ENCODE results near the gene KLF5.
"Not testable (repeated sequence)": the region's sequence is repeated elsewhere in the genome, so short reads cannot be mapped to it uniquely, and the experiment has no call there.

Gene KLF5

DNA sequence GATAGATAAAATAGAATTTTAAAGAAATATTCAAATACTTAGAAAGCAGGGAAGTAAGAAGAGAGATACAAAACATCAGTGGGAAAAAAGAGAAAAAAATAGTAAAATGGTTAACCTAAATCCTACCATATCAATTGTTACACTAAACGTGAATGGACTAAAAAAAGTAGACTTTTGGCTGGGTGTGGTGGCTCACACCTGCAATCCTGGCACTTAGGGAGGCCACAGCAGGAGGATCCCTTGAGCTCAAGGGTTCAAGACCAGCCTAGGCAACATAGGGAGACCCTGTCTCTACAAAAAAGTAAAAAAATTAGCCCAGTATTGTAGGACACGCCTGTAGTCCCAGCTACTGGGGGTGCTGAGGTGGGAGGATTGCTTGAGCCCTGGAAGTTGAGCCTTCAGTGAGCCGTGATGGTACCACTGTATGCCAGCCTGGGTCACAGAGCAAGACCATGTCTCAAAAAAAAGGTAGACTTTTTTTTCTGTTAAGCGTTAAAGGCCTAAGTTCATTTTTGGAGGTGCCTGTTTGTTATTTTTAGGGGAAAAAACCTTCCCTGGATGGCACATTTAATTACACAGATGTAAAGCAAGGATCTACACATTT is 29.6 kb downstream of the KLF5 start:
- no peak for DNase-seq (ENCODE audit: low read depth)

DNA sequence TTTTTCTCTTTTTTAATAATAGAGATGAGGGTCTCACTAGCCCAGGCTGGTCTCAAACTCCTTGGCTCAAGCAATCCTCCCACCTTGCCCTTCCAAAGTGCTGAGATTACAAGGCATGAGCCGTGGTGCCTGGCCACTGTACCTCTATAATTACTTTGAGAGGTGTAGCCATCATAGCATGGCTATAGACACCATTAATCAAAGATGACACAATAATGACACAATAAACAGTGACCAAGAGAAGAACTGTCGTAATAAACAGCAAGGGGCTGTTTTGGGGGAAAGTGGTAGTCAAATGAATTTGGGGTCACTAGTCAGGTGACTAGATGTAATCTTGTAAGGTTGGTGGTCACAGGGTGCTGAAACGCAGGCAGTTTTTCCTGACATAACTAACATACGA is 30.4 kb downstream of the KLF5 start:
- no peak for DNase-seq (ENCODE audit: low read depth)

DNA sequence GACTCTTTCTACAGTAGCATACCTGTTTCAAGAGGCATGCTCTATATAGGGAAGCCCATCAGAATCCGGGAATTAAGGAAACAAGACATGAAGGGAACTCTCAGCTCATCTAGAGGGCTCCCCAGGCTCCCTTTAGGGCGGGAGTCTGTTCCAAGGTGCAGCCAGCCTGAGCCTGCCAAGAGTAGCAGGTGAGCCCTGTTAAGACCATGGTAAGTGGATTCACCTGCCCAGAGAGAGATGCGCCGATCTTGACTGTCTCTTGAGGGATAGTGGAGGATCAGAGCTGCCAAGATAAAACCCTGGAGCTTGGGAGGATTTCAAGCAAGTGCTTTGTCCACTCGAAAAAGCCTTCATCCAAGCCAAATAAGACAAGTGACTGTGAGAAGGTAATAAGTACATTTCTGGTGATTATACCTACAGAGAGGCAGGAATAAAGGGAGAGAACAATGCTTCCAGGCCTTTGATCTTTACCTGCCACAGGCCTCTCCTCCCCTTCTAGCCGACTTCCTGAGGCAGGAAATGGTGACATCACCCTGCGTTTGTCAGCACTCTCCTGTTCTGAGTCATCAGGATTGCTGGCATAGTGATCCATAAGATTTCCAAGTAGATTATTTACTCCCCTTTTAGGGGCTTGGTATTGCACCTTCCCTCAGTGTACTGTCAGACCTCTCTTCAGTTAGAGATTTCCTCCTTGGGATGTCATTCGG is 31.5 kb downstream of the KLF5 start:
- DNase-seq (ENCODE audit: low read depth), result no peak

DNA sequence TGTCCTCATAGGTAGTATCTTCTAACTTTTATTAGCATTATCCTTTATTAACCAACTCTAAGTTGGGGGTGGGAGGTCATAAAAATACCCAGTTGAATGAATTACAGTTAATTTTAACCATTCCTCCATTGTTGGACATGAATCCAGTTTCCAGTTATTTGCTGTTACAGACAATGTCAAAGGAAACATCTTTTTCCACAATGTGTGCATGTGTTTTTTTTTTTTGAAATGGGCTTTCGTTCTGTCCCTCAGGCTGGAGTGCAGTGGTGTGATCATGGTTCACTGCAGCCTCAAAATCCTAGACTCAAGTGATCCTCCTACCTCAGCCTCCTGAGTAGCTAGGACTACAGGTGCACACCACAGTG is 32.0 kb downstream of the KLF5 start:
- no peak for DNase-seq (ENCODE audit: low read depth)

DNA sequence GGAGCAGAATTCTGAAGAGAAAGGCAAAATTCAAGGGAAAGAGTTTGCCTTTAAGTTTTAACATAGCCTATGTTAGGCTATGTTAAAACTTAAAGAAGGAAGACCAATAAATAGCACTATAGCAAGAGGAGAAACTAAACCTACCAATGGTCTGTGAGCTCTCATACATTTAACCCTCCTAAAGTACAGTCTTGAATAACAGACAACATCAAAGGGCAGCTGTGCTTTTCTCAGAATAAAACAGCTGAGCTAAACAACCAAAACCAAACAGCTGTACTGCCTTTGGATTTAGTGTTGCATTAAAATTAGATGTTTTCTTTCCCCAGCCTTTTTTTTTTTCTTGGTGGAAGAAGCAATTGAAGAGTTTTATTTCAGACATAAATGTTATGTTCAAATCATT is 34.0 kb downstream of the KLF5 start:
- no peak for DNase-seq (ENCODE audit: low read depth)

DNA sequence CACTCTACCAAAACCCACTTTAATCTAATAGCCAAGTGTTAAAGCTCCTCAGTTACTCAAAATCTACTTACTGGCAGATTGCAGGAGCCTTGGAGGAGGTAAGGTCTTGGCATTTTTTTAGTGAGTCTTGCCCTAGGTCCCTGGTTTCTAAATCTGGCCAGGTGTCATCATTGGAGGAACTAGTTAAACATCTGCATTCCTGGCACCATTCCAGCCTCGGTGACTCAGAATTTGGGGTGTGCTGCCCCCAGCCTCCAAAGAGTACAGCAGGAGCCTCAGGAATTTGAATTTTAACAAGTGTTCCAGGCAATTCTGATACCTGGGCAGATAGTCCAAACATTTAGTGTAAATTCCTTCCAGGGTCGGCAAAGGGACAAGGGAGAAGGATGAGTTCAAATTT is 37.4 kb downstream of the KLF5 start:
- no peak for DNase-seq (ENCODE audit: low read depth)

DNA sequence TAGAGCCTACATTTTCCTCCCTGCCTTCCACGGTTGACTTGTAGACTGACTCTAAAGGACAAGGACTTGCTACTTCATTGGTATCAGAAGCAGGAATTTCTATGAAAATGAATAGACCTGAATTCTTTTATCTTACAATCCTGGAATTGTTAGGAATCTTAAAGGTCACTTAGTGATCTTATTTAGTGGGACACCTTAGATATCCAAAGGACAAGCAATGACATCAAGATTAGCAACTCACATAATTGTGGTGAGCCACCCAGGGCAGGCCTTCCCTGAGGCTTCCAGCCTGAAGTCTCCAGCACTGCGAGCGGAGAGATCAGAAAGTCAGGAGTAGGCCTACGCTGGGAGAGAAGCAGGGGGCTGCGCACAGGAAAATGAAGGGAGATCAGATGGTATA is 37.8 kb downstream of the KLF5 start:
- no peak for DNase-seq (ENCODE audit: low read depth)

DNA sequence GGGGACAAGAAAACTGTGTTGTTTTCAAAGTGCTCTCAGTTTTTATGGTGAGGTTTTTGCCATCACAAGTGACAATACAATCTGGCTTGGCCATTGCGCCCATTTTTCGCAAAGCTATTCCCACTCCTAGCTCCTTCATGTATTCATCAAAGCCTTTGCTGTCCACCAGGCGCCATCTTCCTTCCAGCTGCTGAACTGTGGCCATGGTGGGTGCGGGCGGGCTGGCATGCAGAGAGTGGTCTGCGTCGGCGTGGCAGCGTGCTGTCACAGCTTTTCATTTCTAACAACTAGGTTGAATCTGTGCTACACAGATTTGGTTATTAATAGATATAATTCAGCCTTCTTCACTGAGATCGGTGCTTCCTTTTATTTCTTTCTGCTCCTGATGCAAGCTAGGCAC is 42.0 kb downstream of the KLF5 start:
- not testable (repeated sequence) for DNase-seq (ENCODE audit: low read depth)

DNA sequence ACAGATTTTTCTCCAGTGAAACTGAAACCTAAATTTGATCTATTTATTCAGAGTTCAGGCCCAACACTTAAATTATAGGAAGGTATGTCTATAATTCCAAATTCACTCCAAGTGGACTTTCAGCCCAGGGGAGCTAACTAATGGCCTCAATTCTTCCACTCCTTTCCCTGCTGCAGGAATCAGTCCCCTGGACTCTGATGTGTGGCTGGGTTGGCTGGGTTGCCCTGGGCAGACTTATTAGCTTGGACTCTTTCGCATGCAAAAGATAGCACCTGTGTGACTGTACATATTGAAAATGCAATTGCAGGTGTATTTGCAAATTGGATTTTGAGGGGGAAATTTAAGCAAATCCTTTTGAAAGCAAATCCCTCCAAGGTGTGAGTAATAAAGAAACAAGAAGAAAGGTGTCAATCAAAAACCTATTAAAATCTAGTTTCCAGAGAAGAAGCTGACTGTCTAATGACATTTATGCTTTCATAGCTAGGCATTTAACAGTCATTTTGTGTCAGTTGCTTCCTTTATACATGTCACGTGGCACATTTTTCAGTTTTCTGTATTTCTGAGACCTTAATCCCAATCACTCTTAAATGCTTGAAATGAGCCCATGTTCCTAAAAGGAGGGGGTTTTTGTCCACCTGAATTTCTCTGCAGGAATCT is 42.7 kb downstream of the KLF5 start:
- no peak for DNase-seq (ENCODE audit: low read depth)

DNA sequence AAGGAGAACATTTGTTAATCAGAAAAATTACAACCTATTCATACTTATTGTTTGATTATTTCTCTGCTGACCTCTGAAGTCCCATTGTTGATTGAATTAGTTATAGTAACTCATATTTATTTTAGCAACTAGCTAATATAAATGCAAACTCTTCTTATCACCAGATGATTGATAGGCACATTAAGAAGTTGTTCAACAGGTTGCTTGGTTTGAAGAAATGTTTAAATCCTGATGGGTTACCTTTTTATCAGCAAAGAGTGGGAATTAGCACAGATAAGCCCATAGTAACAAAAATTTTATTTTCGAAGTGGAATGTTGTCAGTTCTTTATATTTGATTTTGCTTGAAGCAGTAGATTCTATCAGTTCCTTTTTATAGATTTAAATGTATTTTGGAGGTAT is 44.4 kb downstream of the KLF5 start:
- DNase-seq (ENCODE audit: low read depth), result no peak

DNA sequence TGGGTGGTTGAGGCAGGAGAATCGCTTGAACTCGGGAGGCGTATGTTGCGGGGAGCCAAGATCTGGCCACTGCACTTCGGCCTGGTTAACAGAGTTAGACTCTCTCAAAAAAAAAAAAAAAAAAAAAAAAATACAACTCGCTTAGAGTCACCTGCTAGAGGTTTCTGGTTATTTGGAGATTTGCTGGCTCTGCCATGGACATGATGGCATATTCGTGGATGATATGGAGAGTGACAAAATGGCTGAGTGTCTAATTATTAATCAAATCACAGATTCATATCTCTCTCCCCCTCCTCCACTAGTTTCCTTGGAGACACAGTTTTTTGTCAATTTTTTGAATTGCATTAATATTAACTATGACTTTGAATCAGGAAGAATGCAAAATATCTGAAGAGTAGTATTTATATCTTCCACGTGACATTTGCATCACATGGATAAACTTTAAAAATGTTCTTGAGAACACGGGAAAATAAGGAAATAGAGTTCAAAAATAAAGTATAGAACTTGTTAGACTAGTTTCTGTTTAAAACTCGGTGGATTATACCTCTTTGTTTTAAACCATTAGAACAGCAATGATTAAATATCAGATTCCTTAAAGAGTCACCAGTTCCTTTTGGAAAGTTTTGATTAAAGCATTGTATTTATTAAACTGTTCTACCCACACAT is 47.8 kb downstream of the KLF5 start:
- no peak for DNase-seq (ENCODE audit: low read depth)

DNA sequence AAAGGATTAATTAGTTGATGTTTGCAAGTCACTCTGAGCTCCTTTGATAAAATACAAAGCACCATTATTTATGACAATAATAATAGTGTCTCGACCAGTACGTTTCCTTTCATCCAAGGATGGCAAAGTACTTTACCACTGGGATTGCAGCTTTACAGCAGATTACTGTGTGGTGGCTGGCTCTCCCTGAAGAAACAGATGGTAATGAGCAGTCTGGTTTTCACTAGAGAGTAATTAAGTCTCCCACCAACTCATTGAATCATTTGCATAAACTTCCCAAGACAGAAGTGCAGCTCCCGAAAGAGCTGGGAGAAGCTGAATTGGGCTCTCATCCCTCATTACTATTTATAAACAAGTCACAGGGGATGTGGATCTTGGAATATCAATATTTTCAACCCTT is 48.7 kb downstream of the KLF5 start:
- DNase-seq (ENCODE audit: low read depth), result no peak

DNA sequence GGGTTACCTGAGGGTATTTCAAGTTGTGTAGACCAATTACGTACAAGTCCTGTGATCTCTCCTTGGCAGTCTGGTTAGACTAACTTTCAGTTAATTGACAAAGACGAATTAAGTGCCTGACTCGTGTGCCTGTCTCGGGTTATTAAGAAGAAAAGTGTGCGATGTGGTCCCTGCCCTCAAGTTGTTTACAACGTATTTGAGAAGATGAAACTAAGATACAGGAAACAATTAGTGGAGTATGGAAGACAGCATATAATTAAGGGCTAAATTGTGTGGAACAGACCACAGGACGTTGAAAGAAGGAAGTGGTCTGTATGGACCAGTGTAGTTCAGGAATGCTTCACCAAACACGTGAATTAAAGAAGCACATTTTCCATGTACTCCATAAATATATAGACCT is 49.2 kb downstream of the KLF5 start:
- no peak for DNase-seq (ENCODE audit: low read depth)

DNA sequence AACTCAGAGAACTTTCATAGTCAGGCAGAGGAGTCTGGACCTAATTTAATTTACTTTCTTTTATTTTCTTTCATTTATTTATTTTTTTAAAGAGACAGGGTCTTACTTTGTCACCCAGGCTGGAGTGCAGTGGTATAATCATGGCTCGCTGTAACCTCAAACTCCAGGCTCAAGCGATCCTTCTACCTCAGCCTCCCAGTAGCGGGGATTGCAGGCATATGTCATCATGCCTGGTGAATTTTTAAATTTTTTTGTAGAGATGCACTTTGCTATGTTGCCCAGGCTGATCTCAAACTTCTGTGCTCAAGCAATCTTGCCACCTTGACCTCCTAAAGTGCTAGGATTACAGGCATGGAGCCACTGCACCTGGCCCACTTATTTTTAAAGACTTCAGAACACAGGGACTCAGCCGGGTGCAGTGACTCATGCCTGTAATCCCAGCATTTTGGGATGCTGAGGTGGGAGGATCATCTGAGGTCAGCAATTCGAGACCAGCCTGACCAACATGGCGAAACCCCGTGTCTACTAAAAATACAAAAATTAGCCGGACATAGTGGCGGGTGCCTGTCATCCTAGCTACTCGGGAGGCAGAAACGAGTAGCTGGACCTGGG is 50.6 kb downstream of the KLF5 start:
- DNase-seq (ENCODE audit: low read depth), result no peak

DNA sequence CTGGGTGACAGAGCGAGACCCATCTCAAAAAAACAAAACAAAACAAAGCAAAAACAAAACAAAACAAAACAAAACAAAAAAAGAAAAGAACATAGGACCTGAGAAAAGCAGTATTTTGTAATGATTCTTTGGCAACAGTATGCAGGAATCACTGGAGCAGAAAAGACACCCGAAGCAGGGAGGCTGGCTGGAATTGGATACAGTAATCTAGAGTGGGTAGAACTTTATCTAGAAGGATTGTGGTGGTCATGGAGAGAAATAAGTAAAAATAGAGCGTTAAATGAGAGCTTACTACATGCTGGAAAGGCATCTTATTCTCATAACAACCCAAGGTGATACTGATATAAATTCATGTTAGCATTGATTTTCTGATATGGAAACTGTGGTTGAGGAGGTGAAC is 51.2 kb downstream of the KLF5 start:
- no peak for DNase-seq (ENCODE audit: low read depth)

DNA sequence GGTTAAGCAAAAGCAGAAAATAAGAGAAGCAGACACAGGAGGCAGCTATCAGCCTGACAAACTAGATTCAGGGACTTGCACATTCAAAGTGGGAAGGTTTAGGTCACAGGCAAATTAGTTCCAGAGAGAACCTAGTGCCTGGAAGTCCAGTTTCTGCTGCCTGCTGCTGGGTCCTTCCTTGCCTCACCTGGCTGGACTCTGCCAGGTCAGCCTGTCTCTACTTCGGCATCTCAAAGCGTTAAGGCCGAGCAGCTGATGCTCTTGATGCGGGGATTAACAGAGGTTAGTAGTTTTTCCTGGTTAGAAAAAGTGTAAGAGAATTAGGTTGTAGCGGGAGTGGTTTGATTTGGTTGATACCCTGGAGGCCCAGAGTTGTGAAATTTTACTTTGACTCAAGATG is 52.0 kb downstream of the KLF5 start:
- no peak for DNase-seq (ENCODE audit: low read depth)

DNA sequence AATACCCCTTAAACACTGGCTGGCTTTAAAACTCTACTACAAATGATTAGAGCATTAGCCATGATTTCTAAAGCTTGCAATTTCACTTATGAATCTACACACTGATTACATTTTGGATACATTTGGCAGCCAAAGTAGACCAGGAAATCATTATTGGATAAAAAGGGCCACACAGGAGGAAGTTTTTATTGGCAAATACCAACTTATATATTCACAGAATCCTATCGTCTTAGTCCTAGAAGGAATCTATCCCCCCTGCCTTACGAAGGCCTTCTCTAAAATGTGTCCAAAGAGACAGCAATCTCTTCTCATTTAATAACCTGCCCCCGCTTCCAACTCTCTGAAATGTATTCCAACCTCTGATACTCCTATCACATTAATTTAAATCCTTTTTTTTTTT is 52.5 kb downstream of the KLF5 start:
- DNase-seq (ENCODE audit: low read depth), result no peak

DNA sequence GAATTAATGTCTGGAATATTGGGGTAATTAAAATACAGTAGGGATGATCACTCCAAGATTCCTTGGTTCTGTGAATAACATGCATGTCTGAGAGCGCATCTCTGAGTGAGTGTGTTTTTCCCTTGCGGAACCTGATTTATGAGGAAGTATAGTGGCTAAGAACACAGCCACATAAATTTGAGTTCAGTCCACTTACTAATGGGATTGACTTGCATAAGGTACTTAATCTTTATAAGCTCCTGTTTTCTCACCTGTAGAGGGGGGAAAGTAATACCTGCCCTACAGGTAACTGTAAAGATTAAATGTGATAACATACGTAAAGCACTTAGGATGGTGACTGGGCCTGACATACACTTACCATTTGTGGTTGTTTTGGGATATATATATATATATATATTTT is 60.8 kb downstream of the KLF5 start:
- no peak for DNase-seq (ENCODE audit: low read depth)
